Parathyroid adenoma (tissue), 2 donors: ENCODE data around the gene AGAP1.

ENCODE experiments used
- H2AFZ ChIP-seq: fragments of 300-600 bp; sonication (generic); one replicate; pipeline ENCODE4 v1.7.0; 2017; ENCODE audit warnings: antibody characterized with exemption, mild to moderate bottlenecking
- H3K27ac ChIP-seq: fragments of 300-600 bp; sonication (generic); one replicate; pipeline ENCODE4 v1.7.0; 2017
- H3K27me3 ChIP-seq: fragments of 300-600 bp; sonication (generic); one replicate; pipeline ENCODE4 v1.7.0; 2017; ENCODE audit warnings: low read length; ENCODE audit not compliant: control insufficient read depth, insufficient read depth
- H3K36me3 ChIP-seq: fragments of 300-600 bp; sonication (generic); one replicate; pipeline ENCODE4 v1.7.0; 2017; ENCODE audit warnings: low read length; ENCODE audit not compliant: control insufficient read depth, insufficient read depth
- H3K4me1 ChIP-seq: fragments of 300-600 bp; sonication (generic); one replicate; pipeline ENCODE4 v1.7.0; 2017; ENCODE audit warnings: control low read depth
- H3K4me2 ChIP-seq: fragments of 300-600 bp; sonication (generic); one replicate; pipeline ENCODE4 v1.7.0; 2017; ENCODE audit warnings: low read length
- H3K4me3 ChIP-seq: fragments of 300-600 bp; sonication (generic); one replicate; pipeline ENCODE4 v1.7.0; 2017; ENCODE audit warnings: low read depth, low read length
- H3K79me2 ChIP-seq: fragments of 300-600 bp; sonication (generic); one replicate; pipeline ENCODE4 v1.7.0; 2017; ENCODE audit warnings: control low read depth
- H3K9ac ChIP-seq: fragments of 300-600 bp; sonication (generic); one replicate; pipeline ENCODE4 v1.7.0; 2017; ENCODE audit warnings: mild to moderate bottlenecking
- H3K9me3 ChIP-seq: fragments of 300-600 bp; sonication (generic); one replicate; pipeline ENCODE4 v1.7.0; 2017; ENCODE audit warnings: low read length; ENCODE audit not compliant: control insufficient read depth
- CTCF ChIP-seq: fragments of 300-600 bp; sonication (generic); IDR thresholded peaks from one replicate; pipeline ENCODE4 v1.7.0; 2017; ENCODE audit warnings: antibody characterized with exemption, mild to moderate bottlenecking
- donor health status: primary hyperparathyroidism.

The AGAP1 gene

GRCh38 chr2:235639885-235640284 is 146.0 kb downstream of the AGAP1 start:
- Histone ChIP-seq H2AFZ (no peak overlapping the region), H3K27ac (no peak overlapping the region), H3K4me2 (no peak overlapping the region), H3K4me1 (peaks cover 3% of the 10 kb centered on the region), H3K4me3 (no peak overlapping the region), H3K9ac (no peak overlapping the region), H3K79me2 (peaks cover 23% of the 10 kb centered on the region), H3K36me3 (no peaks in the 10 kb centered on the region), H3K9me3 (no peaks in the 10 kb centered on the region), H3K27me3 (no peaks in the 10 kb centered on the region)
- no peak for TF ChIP-seq CTCF

GRCh38 chr2:235640377-235640776 is 146.5 kb downstream of the AGAP1 start:
- Histone ChIP-seq H2AFZ (no peak overlapping the region), H3K27me3 (no peaks in the 10 kb centered on the region), H3K9me3 (no peaks in the 10 kb centered on the region), H3K27ac (no peak overlapping the region), H3K36me3 (no peaks in the 10 kb centered on the region), H3K9ac (no peak overlapping the region), H3K4me2 (no peak overlapping the region), H3K4me1 (peaks cover 3% of the 10 kb centered on the region), H3K79me2 (peaks cover 24% of the 10 kb centered on the region), H3K4me3 (no peak overlapping the region)
- no peak for TF ChIP-seq CTCF

GRCh38 chr2:235640926-235641723 is 147.3 kb downstream of the AGAP1 start:
- Histone ChIP-seq H3K27me3 (no peaks in the 10 kb centered on the region), H3K4me2 (no peak overlapping the region), H3K27ac (no peak overlapping the region), H3K79me2 (peaks cover 26% of the 10 kb centered on the region), H3K4me1 (peaks cover 3% of the 10 kb centered on the region), H3K4me3 (no peak overlapping the region), H2AFZ (no peak overlapping the region), H3K9ac (no peak overlapping the region), H3K9me3 (no peaks in the 10 kb centered on the region), H3K36me3 (no peaks in the 10 kb centered on the region)
- no peak for TF ChIP-seq CTCF

GRCh38 chr2:235641956-235642355 is 148.1 kb downstream of the AGAP1 start:
- H3K27me3 ChIP-seq = no peaks in the 10 kb centered on the region
- no peaks in the 10 kb centered on the region for H3K36me3 ChIP-seq
- H3K4me2 ChIP-seq = no peak overlapping the region
- H3K4me1 ChIP-seq = peaks cover 3% of the 10 kb centered on the region
- no peak overlapping the region for H3K9ac ChIP-seq
- H3K79me2 ChIP-seq = peaks cover 24% of the 10 kb centered on the region
- TF ChIP-seq CTCF = no peak
- no peak overlapping the region for H2AFZ ChIP-seq
- H3K4me3 ChIP-seq = no peak overlapping the region
- no peaks in the 10 kb centered on the region for H3K9me3 ChIP-seq
- no peak overlapping the region for H3K27ac ChIP-seq
